Lower lobe of right lung (tissue), 2 donors: ENCODE measurements around the gene COA5. TPM values are rescaled to one million over a fixed set of nuclear protein-coding genes. Genes with fewer than 3 reads are reported as not detected.

ENCODE experiments used
- ATAC-seq, 2 donors: fragments of 200-7000 bp; cut with Tn5 transposase; one replicate each; pipeline ENCODE4 v1.9.1; 2020 to 2022; ENCODE audit warnings: mild to moderate bottlenecking in 2 of 2, moderate library complexity in 2 of 2
- DNase-seq: peaks from one replicate; pipeline ENCODE4 v3.0.0-alpha.2; 2020
- H3K27ac ChIP-seq: fragments of 200-600 bp; one replicate; pipeline ENCODE4 v1.8.0; 2022
- H3K27me3 ChIP-seq: fragments of 200-600 bp; one replicate; pipeline ENCODE4 v1.8.0; 2022; ENCODE audit warnings: low read depth
- H3K36me3 ChIP-seq: fragments of 200-600 bp; one replicate; pipeline ENCODE4 v1.8.0; 2022; ENCODE audit warnings: mild to moderate bottlenecking
- H3K4me1 ChIP-seq: fragments of 200-600 bp; one replicate; pipeline ENCODE4 v1.8.0; 2022
- H3K4me3 ChIP-seq: fragments of 200-600 bp; one replicate; pipeline ENCODE4 v1.8.0; 2022; ENCODE audit warnings: mild to moderate bottlenecking
- H3K9me3 ChIP-seq: fragments of 200-600 bp; one replicate; pipeline ENCODE4 v1.8.0; 2022
- intact Hi-C: fragments of 100-400 bp; cut with DNase I; formaldehyde crosslinking; loops from one replicate; pipeline ENCODE4 v1.11.0; 2022
- total RNA-seq: library from RNA; stranded (reverse); fragmentation: NEBNext Ultra II Directional; extraction: Animal tissue kit (Norgen Biotek cat#: 25700); gene quantifications from one replicate; pipeline ENCODE4 v1.2.1, GENCODE V29; 2021
- TF ChIP-seq, protein P1 (sequence below): fragments of 200-600 bp; IDR thresholded peaks from one replicate; pipeline ENCODE4 v1.8.0; 2022; ENCODE audit warnings: antibody characterized with exemption, mild to moderate bottlenecking
- donor health status: DM: no; HTN: yes; CAD: no; lungs with severe emphysema.

Gene COA5
- total RNA-seq, 1 donor from 2014 or later, result 31.2 TPM

DNA sequence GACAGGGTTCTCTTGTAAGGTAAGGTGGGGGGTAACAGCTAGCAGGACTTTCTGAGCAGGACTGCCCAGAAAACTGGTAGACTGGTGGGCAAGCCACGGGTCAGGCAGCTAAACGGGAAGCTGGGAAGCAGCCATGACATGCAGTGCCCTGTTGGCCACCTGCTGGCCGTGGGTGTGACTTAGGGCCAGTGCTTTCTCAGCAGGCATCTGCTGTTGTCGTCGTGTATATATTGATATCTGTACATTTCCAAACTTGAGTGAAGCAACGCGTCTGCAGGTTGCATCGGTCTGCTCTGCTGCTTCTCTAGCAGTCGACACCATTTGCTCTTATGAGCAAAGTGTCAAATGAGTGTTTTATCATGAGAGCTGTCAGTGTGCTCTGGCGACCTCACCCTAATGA lies 31.0 kb downstream of the COA5 start:
- intact Hi-C loops, result no loop called here
- Histone ChIP-seq H3K27ac (no peak overlapping the region), H3K4me3 (no peak overlapping the region), H3K9me3 (no peaks in the 10 kb centered on the region), H3K36me3 (peaks cover 97% of the 10 kb centered on the region), H3K4me1 (no peaks in the 10 kb centered on the region), H3K27me3 (no peaks in the 10 kb centered on the region)
- TF ChIP-seq, protein P1, sequence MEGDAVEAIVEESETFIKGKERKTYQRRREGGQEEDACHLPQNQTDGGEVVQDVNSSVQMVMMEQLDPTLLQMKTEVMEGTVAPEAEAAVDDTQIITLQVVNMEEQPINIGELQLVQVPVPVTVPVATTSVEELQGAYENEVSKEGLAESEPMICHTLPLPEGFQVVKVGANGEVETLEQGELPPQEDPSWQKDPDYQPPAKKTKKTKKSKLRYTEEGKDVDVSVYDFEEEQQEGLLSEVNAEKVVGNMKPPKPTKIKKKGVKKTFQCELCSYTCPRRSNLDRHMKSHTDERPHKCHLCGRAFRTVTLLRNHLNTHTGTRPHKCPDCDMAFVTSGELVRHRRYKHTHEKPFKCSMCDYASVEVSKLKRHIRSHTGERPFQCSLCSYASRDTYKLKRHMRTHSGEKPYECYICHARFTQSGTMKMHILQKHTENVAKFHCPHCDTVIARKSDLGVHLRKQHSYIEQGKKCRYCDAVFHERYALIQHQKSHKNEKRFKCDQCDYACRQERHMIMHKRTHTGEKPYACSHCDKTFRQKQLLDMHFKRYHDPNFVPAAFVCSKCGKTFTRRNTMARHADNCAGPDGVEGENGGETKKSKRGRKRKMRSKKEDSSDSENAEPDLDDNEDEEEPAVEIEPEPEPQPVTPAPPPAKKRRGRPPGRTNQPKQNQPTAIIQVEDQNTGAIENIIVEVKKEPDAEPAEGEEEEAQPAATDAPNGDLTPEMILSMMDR, result no peak
- DNase-seq (no peak), ATAC-seq (no peak)

DNA sequence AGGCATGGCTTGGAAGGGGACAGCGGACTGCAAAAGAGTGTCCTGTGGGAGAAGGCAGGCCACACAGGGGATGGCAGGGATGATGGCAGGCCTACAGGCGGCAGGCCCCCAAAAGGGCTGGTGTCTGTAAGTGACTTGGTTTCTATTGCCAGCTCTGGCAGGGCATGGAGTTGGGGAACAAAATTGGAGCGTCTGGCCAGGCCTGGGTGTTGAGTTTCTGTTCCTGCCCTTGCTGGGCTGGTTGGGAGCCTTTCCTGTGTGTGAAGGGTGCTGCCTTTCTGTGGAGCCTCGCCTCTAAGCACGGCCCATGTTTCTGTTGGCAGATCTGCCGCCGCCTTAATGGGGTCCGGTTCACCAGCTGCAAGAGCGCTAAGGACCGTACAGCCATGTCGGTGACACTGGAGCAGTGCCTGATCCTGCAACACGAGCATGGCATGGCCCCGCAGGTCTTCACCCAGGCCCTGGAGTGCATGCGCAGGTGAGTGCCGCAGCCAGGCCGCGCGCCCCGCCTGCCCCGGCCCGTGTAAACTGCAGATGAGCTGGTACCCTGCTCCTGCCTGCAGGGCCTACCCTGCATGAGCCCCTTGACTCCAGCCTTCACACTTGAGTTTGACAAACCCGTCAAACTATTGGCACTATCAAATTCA lies 31.5 kb downstream of the COA5 start:
- Histone ChIP-seq H3K36me3 (peaks cover 97% of the 10 kb centered on the region), H3K27me3 (no peaks in the 10 kb centered on the region), H3K27ac (no peak overlapping the region), H3K9me3 (no peaks in the 10 kb centered on the region), H3K4me3 (no peak overlapping the region), H3K4me1 (no peaks in the 10 kb centered on the region)
- TF ChIP-seq, protein P1, result no peak
- ATAC-seq (no peak), DNase-seq (no peak)
- intact Hi-C loops, result no loop called here

DNA sequence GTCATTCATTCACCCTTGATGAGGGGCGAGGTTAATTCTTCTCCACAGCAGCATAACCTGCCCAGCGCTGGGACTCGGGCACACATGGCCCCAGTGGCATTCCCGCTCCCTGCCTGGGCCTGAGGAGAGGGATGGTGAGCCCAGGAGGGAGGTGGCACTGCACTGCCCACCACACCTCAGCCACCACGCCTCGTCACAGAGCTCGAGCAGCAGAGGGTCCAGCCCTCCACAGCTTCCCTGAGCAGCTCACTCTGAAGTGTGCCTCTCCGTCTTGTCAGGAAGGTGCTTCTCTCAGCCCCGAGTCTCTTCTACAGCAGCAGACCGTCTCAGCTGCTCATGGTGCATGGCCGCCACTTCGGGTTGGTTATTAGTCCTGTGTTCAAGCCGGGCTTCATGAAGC lies 34.9 kb downstream of the COA5 start:
- DNase-seq, result no peak
- H3K36me3 ChIP-seq, result peaks cover 98% of the 10 kb centered on the region
- H3K4me3 ChIP-seq, result no peak overlapping the region
- H3K9me3 ChIP-seq, result no peaks in the 10 kb centered on the region
- intact Hi-C loops, result no loop called here
- TF ChIP-seq, protein P1, result no peak
- no peak overlapping the region for H3K27ac ChIP-seq
- no peaks in the 10 kb centered on the region for H3K27me3 ChIP-seq
- H3K4me1 ChIP-seq, result no peaks in the 10 kb centered on the region
- ATAC-seq, result no peak

DNA sequence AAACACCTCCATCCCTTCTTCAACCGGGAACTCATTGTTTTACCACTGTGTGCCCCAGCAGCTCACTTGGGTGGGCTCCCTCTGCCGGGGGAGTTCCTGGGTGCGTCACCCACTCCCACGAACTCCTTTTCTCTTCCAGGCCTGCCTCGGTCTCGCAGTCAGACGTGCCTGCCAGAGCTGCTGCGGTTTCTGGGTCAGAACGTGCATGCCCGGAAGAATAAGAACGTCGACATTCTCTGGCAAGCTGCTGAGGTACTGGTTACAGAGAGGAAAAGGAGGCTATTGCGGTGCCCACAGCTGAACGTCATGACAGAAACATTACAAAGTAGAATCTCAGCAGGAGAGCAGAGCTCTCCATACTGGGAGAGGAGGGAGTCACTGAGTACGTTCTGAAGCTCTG lies 35.6 kb downstream of the COA5 start:
- no peak overlapping the region for H3K4me3 ChIP-seq
- no peaks in the 10 kb centered on the region for H3K27me3 ChIP-seq
- H3K27ac ChIP-seq, result no peak overlapping the region
- no peaks in the 10 kb centered on the region for H3K4me1 ChIP-seq
- DNase-seq (no peak), ATAC-seq (no peak)
- peaks cover 98% of the 10 kb centered on the region for H3K36me3 ChIP-seq
- intact Hi-C loops, result no loop called here
- TF ChIP-seq, protein P1, result no peak
- H3K9me3 ChIP-seq, result no peaks in the 10 kb centered on the region

DNA sequence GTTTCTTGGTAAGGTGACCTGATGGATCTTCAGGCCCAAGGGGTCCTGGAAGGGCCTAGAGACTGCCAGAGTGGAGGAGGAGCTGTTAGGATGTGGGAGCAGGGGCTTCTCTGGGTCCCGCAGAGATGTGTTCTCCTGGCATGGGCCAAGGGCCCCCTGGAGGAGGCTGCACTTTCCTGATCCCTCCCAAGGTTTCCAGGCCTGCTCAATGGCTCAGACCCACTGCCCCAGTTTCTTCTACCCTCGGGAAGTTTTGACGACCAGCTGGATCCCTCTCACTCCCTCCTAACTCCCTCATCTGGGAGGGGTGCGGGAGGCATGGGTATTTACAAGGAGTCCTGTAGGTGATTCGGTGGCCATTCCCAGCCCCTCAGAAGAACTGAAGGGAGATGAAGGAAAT lies 36.1 kb downstream of the COA5 start:
- ATAC-seq (no peak), DNase-seq (no peak)
- Histone ChIP-seq H3K4me1 (no peaks in the 10 kb centered on the region), H3K4me3 (no peak overlapping the region), H3K9me3 (no peaks in the 10 kb centered on the region), H3K36me3 (peaks cover 98% of the 10 kb centered on the region), H3K27me3 (no peaks in the 10 kb centered on the region), H3K27ac (no peak overlapping the region)
- intact Hi-C loops, result no loop called here
- TF ChIP-seq, protein P1, result no peak
